Endothelial cell (in vitro differentiated cells): ENCODE data around the gene TTLL7. TPM values are rescaled to one million over a fixed set of nuclear protein-coding genes. Genes with fewer than 3 reads are reported as not detected.

Experiments
- DNase-seq: peaks from one replicate; pipeline ENCODE4 v3.0.0; 2021; ENCODE audit warnings: low spot score
- H3K27ac Mint-ChIP-seq: one replicate; pipeline ENCODE4 v1.8.0; 2021; ENCODE audit warnings: mixed read lengths, inconsistent platforms; ENCODE audit not compliant: unreplicated experiment
- H3K27me3 Mint-ChIP-seq: one replicate; pipeline ENCODE4 v1.8.0; 2021; ENCODE audit warnings: mild to moderate bottlenecking, moderate library complexity, mixed read lengths, inconsistent platforms; ENCODE audit not compliant: unreplicated experiment
- H3K36me3 Mint-ChIP-seq: one replicate; pipeline ENCODE4 v1.8.0; 2021; ENCODE audit warnings: mild to moderate bottlenecking, low read depth, mixed read lengths, inconsistent platforms; ENCODE audit not compliant: unreplicated experiment
- H3K4me1 Mint-ChIP-seq: one replicate; pipeline ENCODE4 v1.8.0; 2021; ENCODE audit warnings: mild to moderate bottlenecking, mixed read lengths, inconsistent platforms; ENCODE audit not compliant: unreplicated experiment
- H3K4me3 Mint-ChIP-seq: one replicate; pipeline ENCODE4 v1.8.0; 2021; ENCODE audit warnings: mild to moderate bottlenecking, mixed read lengths, inconsistent platforms; ENCODE audit not compliant: unreplicated experiment
- H3K9me3 Mint-ChIP-seq: one replicate; pipeline ENCODE4 v1.8.0; 2021; ENCODE audit warnings: mixed read lengths, inconsistent platforms; ENCODE audit not compliant: unreplicated experiment
- CTCF ChIP-seq: fragments of 200-600 bp; sonication (generic); IDR thresholded peaks from one replicate; pipeline ENCODE4 v1.5.0; 2021; ENCODE audit warnings: antibody characterized with exemption; ENCODE audit not compliant: unreplicated experiment
- total RNA-seq: library from RNA; stranded (reverse); fragmentation: NEBNext Ultra II Directional; extraction: Animal tissue kit (Norgen Biotek cat#: 25700); gene quantifications from one replicate; pipeline ENCODE4 v1.2.1, GENCODE V29; 2021; ENCODE audit not compliant: unreplicated experiment

TTLL7 gene
- total RNA-seq, 1 donor from 2014 or later, result 2.7 TPM

- no peak overlapping the region for H3K4me3 Mint-ChIP-seq
- no peaks in the 10 kb centered on the region for H3K27me3 Mint-ChIP-seq
- no peaks in the 10 kb centered on the region for H3K9me3 Mint-ChIP-seq
- no peak for DNase-seq
- no peaks in the 10 kb centered on the region for H3K4me1 Mint-ChIP-seq
- no peak overlapping the region for H3K27ac Mint-ChIP-seq
- no peaks in the 10 kb centered on the region for H3K36me3 Mint-ChIP-seq
- TF ChIP-seq CTCF, result no peak
Observed at GRCh38 chr1:83857716-83858115, 141.2 kb downstream of the TTLL7 start.

DNA sequence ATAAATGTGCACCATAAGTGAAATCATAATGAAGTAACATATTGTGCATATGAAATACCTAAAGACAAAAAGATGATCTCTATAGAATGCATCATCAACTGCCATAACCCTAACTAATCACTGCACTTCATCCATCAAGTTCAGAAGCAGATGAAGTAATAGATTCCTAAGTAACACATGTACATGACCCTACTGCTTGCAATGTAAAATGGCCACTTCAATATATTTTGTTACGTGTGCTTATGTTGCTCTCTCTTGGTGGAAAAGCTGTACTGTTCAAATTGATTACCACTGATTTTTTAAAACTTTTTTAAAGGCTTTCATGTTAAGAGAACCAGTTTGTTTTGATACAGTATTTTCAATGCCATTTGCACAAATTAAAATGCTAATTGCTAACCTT, 141.8 kb downstream of the TTLL7 start:
- no peak for TF ChIP-seq CTCF
- H3K36me3 Mint-ChIP-seq, result no peaks in the 10 kb centered on the region
- H3K27ac Mint-ChIP-seq, result no peak overlapping the region
- H3K9me3 Mint-ChIP-seq, result no peaks in the 10 kb centered on the region
- DNase-seq, result no peak
- no peaks in the 10 kb centered on the region for H3K4me1 Mint-ChIP-seq
- H3K4me3 Mint-ChIP-seq, result no peak overlapping the region
- H3K27me3 Mint-ChIP-seq, result no peaks in the 10 kb centered on the region

GRCh38 chr1:83856381-83856780, 142.6 kb downstream of the TTLL7 start:
- Mint-ChIP-seq H3K27me3 (no peaks in the 10 kb centered on the region), H3K36me3 (no peaks in the 10 kb centered on the region), H3K4me3 (no peak overlapping the region), H3K27ac (no peak overlapping the region), H3K9me3 (no peaks in the 10 kb centered on the region), H3K4me1 (no peaks in the 10 kb centered on the region)
- DNase-seq, result no peak
- TF ChIP-seq CTCF, result no peak

DNA sequence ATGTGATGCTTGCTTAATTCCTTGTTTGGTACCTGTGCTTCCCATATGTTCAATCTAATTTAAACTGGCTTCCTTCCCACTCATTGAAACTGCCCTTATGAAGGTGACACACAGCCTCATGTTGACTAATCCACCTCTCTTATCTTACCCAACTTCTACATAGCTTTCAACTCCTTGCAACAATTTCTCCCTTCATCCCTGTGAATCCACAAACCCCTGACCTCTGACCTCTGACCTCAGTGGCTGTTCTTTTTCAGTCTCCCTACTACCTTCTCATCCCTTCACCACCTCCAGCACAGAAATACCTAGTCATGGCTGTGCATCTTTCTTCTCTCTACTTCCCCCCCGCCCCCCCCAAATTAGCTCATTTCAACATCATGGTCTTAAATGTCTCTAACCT, 144.5 kb downstream of the TTLL7 start:
- Mint-ChIP-seq H3K27ac (no peak overlapping the region), H3K4me1 (peaks cover 4% of the 10 kb centered on the region), H3K36me3 (no peaks in the 10 kb centered on the region), H3K4me3 (no peak overlapping the region), H3K27me3 (no peaks in the 10 kb centered on the region), H3K9me3 (no peaks in the 10 kb centered on the region)
- no peak for TF ChIP-seq CTCF
- no peak for DNase-seq

DNA sequence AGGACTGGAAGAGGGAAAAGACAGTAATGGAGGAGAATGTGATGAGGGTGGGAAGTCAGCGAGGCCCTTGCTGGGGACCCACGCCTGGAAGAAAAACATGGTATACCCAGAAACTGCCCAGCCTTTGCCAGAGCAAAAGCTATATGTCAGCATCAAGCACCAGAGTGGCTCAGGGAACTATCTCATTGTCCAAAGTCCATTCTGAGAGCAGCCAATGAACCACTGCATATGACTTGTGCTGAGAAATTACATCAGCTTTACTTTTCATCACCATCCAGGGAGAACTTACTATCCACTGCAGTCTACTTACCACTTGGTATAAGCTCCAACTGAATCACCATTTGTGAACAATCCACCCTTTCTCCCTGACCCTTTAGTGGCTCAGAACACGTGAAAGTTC, 148.1 kb downstream of the TTLL7 start:
- DNase-seq, result no peak
- no peak overlapping the region for H3K4me3 Mint-ChIP-seq
- no peak overlapping the region for H3K27ac Mint-ChIP-seq
- TF ChIP-seq CTCF, result no peak
- no peaks in the 10 kb centered on the region for H3K9me3 Mint-ChIP-seq
- peaks cover 5% of the 10 kb centered on the region for H3K4me1 Mint-ChIP-seq
- H3K36me3 Mint-ChIP-seq, result no peaks in the 10 kb centered on the region
- no peaks in the 10 kb centered on the region for H3K27me3 Mint-ChIP-seq
